OCI-LY1 (cell line): ENCODE results near the gene LRRC32.
"Not testable (repeated sequence)": the region's sequence is repeated elsewhere in the genome, so short reads cannot be mapped to it uniquely, and the experiment has no call there.

Source experiments
- H2AFZ ChIP-seq: fragments of 200-600 bp; sonication (generic), shearing (Covaris generic); 2 replicates; pipeline ENCODE4 v1.6.0; 2014; ENCODE audit warnings: antibody characterized with exemption, mild to moderate bottlenecking, low read length
- H3F3A ChIP-seq: fragments of 200-600 bp; sonication (generic), shearing (Covaris generic); 2 replicates; pipeline ENCODE4 v1.6.0; 2014; ENCODE audit warnings: mild to moderate bottlenecking, antibody characterized with exemption, low read length, moderate library complexity; ENCODE audit not compliant: insufficient read depth
- H3K27ac ChIP-seq: fragments of 200-600 bp; sonication (generic); 2 replicates; pipeline ENCODE4 v1.5.1; 2014; ENCODE audit warnings: low read length, mixed run types, mild to moderate bottlenecking, low read depth; ENCODE audit not compliant: poor library complexity, severe bottlenecking
- H3K27me3 ChIP-seq: fragments of 200-600 bp; sonication (generic); 2 replicates; pipeline ENCODE4 v1.6.0; 2014; ENCODE audit warnings: antibody characterized with exemption, mild to moderate bottlenecking, low read length, moderate library complexity; ENCODE audit not compliant: insufficient read depth
- H3K36me3 ChIP-seq: fragments of 200-600 bp; sonication (generic); 2 replicates; pipeline ENCODE4 v1.6.1; 2014; ENCODE audit warnings: mild to moderate bottlenecking, antibody characterized with exemption, low read length, moderate library complexity, mixed read lengths; ENCODE audit not compliant: insufficient read depth
- H3K4me1 ChIP-seq: fragments of 200-600 bp; sonication (generic); 2 replicates; pipeline ENCODE4 v1.5.1; 2014; ENCODE audit warnings: mild to moderate bottlenecking, low read length, moderate library complexity; ENCODE audit not compliant: insufficient read depth, severe bottlenecking
- H3K4me2 ChIP-seq: fragments of 200-600 bp; sonication (generic), shearing (Covaris generic); 2 replicates; pipeline ENCODE4 v1.6.1; 2014; ENCODE audit warnings: low read length
- H3K4me3 ChIP-seq: fragments of 200-600 bp; sonication (generic); 2 replicates; pipeline ENCODE4 v1.5.1; 2014; ENCODE audit warnings: low read length, low read depth, mild to moderate bottlenecking, mixed read lengths; ENCODE audit not compliant: poor library complexity, severe bottlenecking
- H3K79me2 ChIP-seq: fragments of 200-600 bp; shearing (Covaris generic); 2 replicates; pipeline ENCODE4 v1.6.1; 2016; ENCODE audit warnings: mixed run types, low read length, mixed read lengths; ENCODE audit not compliant: insufficient read depth
- H3K9ac ChIP-seq: fragments of 200-600 bp; sonication (generic), shearing (Covaris generic); 2 replicates; pipeline ENCODE4 v1.6.1; 2014; ENCODE audit warnings: mild to moderate bottlenecking, low read length, mixed read lengths
- H3K9me2 ChIP-seq: fragments of 200-600 bp; sonication (generic), shearing (Covaris generic); 2 replicates; pipeline ENCODE4 v1.6.1; 2014; ENCODE audit warnings: low read depth, mild to moderate bottlenecking, low read length, mixed read lengths
- H3K9me3 ChIP-seq: fragments of 200-600 bp; shearing (Covaris generic); 2 replicates; pipeline ENCODE4 v1.6.1; 2014; ENCODE audit warnings: low read length, mixed read lengths
- H4K20me1 ChIP-seq: fragments of 200-600 bp; sonication (generic), shearing (Covaris generic); 2 replicates; pipeline ENCODE4 v1.6.0; 2016; ENCODE audit warnings: mild to moderate bottlenecking, low read length; ENCODE audit not compliant: insufficient read depth
- CTCF ChIP-seq: fragments of 200-600 bp; sonication (generic), shearing (Covaris generic); IDR thresholded peaks from 2 replicates; pipeline ENCODE4 v1.5.1; 2017; ENCODE audit warnings: mild to moderate bottlenecking, antibody characterized with exemption, low read length, moderate library complexity, mixed read lengths
- EZH2 ChIP-seq: fragments of 200-600 bp; sonication (generic), shearing (Covaris generic); IDR thresholded peaks from 2 replicates; pipeline ENCODE4 v1.8.0; 2017; ENCODE audit warnings: borderline replicate concordance, mixed run types, mild to moderate bottlenecking, antibody characterized with exemption, low read length, moderate library complexity, mixed read lengths

The LRRC32 gene

GRCh38 chr11:76648061-76648460 is 22.5 kb downstream of the LRRC32 start:
- H3K9ac ChIP-seq = no peak overlapping the region
- peaks cover 6% of the 10 kb centered on the region; the same call in 1 of the 2 replicates for H3K27me3 ChIP-seq
- TF ChIP-seq EZH2 (no peak), CTCF (no peak)
- H4K20me1 ChIP-seq = no peaks in the 10 kb centered on the region
- no peaks in the 10 kb centered on the region; the same call in 1 of the 2 replicates for H3K36me3 ChIP-seq
- no peak overlapping the region for H3K27ac ChIP-seq
- no peaks in the 10 kb centered on the region for H3F3A ChIP-seq
- no peaks in the 10 kb centered on the region for H3K9me2 ChIP-seq
- no peak overlapping the region for H2AFZ ChIP-seq
- H3K9me3 ChIP-seq = peaks cover 8% of the 10 kb centered on the region; the same call in 1 of the 2 replicates
- no peak overlapping the region for H3K4me3 ChIP-seq
- no peaks in the 10 kb centered on the region for H3K4me1 ChIP-seq
- H3K79me2 ChIP-seq = no peaks in the 10 kb centered on the region
- no peak overlapping the region for H3K4me2 ChIP-seq

GRCh38 chr11:76646882-76647534 is 23.5 kb downstream of the LRRC32 start:
- peaks cover 6% of the 10 kb centered on the region; the same call in 1 of the 2 replicates for H3K27me3 ChIP-seq
- H3K4me3 ChIP-seq = no peak overlapping the region
- no peak overlapping the region for H3K4me2 ChIP-seq
- no peaks in the 10 kb centered on the region; the same call in 1 of the 2 replicates for H3K36me3 ChIP-seq
- no peaks in the 10 kb centered on the region for H3K79me2 ChIP-seq
- no peak for TF ChIP-seq CTCF
- TF ChIP-seq EZH2 = no peak
- H3F3A ChIP-seq = no peaks in the 10 kb centered on the region
- no peak overlapping the region for H3K9ac ChIP-seq
- H3K9me2 ChIP-seq = no peaks in the 10 kb centered on the region
- no peaks in the 10 kb centered on the region for H4K20me1 ChIP-seq
- H2AFZ ChIP-seq = no peak overlapping the region
- peaks cover 8% of the 10 kb centered on the region; the same call in 1 of the 2 replicates for H3K9me3 ChIP-seq
- H3K4me1 ChIP-seq = peaks cover 10% of the 10 kb centered on the region
- no peak overlapping the region for H3K27ac ChIP-seq

- Histone ChIP-seq H3K27me3 (peaks cover 6% of the 10 kb centered on the region; the same call in 1 of the 2 replicates), H3K27ac (no peak overlapping the region), H3K9ac (no peak overlapping the region), H3K36me3 (no peaks in the 10 kb centered on the region; the same call in 1 of the 2 replicates), H3F3A (no peaks in the 10 kb centered on the region), H3K79me2 (no peaks in the 10 kb centered on the region), H3K4me3 (no peak overlapping the region), H2AFZ (no peak overlapping the region), H3K4me1 (peaks cover 16% of the 10 kb centered on the region), H4K20me1 (no peaks in the 10 kb centered on the region), H3K4me2 (no peak overlapping the region), H3K9me2 (no peaks in the 10 kb centered on the region), H3K9me3 (peaks cover 8% of the 10 kb centered on the region; the same call in 1 of the 2 replicates)
- TF ChIP-seq EZH2 = no peak
- no peak for TF ChIP-seq CTCF
Observed at GRCh38 chr11:76644591-76644990, 26.0 kb downstream of the LRRC32 start.

GRCh38 chr11:76643711-76644110 is 26.8 kb downstream of the LRRC32 start:
- not testable (repeated sequence) for H3K9me3 ChIP-seq, H3K79me2 ChIP-seq, H3K4me3 ChIP-seq, H3K27me3 ChIP-seq, H3K9me2 ChIP-seq, H2AFZ ChIP-seq, H3K27ac ChIP-seq, H3K4me2 ChIP-seq, H3K9ac ChIP-seq, H4K20me1 ChIP-seq, H3F3A ChIP-seq, H3K36me3 ChIP-seq
- H3K4me1 ChIP-seq = peaks cover 23% of the 10 kb centered on the region
